T-helper 1 cell treated with Interleukin-12 subunit alpha and Interleukin-12 subunit beta and Interleukin-4 antibody, amounts not matched to agents 30 μg/mL and 1 μg/mL, for 36 hours (primary cell): ENCODE results near the gene ACAD10.

Experiments used
- H3K27ac Mint-ChIP-seq: one replicate; pipeline ENCODE4 v1.8.0; 2021; ENCODE audit warnings: mild to moderate bottlenecking, mixed read lengths
- H3K27me3 Mint-ChIP-seq: one replicate; pipeline ENCODE4 v1.8.0; 2021; ENCODE audit warnings: low read depth, mixed read lengths
- H3K36me3 Mint-ChIP-seq: one replicate; pipeline ENCODE4 v1.8.0; 2021; ENCODE audit warnings: low read depth, mixed read lengths
- H3K4me1 Mint-ChIP-seq: one replicate; pipeline ENCODE4 v1.8.0; 2021; ENCODE audit warnings: low read depth, mixed read lengths
- H3K4me3 Mint-ChIP-seq: one replicate; pipeline ENCODE4 v1.8.0; 2021; ENCODE audit warnings: mild to moderate bottlenecking, moderate library complexity, mixed read lengths
- H3K9me3 Mint-ChIP-seq: one replicate; pipeline ENCODE4 v1.8.0; 2021; ENCODE audit warnings: mixed read lengths

ACAD10 gene

DNA sequence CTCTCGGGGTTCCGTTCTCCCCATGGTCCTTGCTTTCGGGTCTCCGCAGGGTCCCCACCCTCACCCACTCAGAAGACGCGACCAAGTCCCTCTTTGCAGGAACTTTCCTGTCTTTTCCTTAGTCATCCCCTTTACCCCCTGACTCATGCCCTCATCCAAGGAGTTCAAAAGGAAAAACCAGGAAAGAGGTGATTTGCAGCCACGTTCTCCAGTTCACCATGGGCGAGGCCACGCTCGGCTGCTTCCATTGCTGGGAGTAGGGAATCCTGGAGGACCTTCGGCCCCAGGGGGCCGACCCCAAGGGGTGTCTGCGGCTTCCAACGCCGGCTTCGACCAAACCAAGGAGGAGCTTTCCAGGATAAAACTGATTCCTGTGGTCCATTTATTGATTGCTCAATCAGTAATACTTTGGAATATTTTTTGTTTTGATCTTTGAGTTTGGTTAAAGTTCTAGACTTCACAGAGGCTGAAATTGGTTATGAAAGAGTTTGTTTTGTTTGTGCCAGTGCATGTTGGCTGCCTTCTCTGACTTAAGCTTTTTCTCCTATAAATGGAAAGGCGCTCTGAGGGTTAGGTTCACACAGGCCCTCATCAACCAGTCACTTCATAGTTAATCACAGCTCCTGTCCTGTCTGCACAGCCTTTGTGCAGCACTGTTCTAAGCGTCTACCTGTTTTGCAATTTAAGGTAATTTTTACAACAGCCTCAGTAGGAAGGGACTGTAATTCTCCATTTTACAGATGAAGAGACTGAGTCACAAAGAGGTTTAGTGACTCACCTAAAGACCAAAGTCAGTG is 81.7 kb downstream of the ACAD10 start:
- H3K4me1 Mint-ChIP-seq: peaks cover 6% of the 10 kb centered on the region
- peaks cover 46% of the 10 kb centered on the region for H3K27me3 Mint-ChIP-seq
- H3K36me3 Mint-ChIP-seq: peaks cover 2% of the 10 kb centered on the region
- no peaks in the 10 kb centered on the region for H3K9me3 Mint-ChIP-seq
- H3K27ac Mint-ChIP-seq: no peak overlapping the region
- H3K4me3 Mint-ChIP-seq: peak overlapping the region; percentile 74

DNA sequence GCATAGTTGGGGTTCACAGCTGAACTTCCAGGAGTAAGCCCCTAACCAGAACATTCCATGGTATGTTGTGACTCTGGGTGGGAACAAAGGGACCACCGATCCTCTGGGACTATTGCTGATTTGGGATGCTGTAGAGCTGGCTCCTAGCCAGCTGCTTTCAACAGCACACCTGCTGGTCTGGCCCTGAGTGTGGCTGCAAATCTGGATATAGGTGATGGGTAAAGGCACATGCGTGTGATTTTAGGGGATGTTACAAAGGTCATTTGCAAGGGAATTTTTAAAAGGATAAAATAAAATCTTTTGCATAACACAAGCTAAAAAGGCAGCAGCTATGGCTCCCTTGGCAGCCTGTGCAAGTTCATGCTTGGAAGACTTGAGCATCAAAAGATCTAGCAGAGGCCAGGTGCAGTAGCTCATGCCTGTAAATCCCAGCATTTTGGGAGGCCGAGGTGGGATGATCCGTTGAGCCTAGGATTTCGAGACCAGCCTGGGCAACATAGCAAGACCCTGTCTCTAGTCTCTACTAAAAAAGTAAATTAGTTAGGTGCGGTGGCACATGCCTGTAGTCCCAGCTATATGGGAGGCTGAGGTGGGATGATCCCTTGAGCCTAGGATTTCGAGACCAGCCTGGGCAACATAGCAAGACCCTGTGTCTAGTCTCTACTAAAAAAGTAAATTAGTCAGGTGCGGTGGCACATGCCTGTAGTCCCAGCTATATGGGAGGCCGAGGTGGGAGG is 82.5 kb downstream of the ACAD10 start:
- H3K4me1 Mint-ChIP-seq: peaks cover 6% of the 10 kb centered on the region
- H3K9me3 Mint-ChIP-seq: no peaks in the 10 kb centered on the region
- peak overlapping the region; percentile 17 for H3K4me3 Mint-ChIP-seq
- peaks cover 2% of the 10 kb centered on the region for H3K36me3 Mint-ChIP-seq
- no peak overlapping the region for H3K27ac Mint-ChIP-seq
- H3K27me3 Mint-ChIP-seq: peaks cover 46% of the 10 kb centered on the region

DNA sequence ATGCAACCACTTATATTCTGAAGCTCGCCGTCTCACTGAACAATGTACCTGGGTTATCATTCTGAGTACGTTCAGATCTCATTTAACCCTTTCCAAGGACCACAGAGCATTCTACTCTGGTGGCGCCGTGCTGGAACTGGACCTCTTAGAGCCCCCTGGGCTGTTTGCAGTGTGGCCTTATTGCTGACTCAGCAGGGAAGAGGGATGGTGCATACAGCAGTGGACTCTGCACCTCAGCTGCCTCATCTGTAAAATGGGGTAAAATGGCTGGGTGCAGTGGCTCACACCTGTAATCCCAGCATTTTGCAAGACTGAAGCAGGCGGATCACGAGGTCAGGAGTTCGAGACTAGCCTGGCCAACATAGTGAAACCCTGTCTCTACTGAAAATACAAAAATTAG is 83.7 kb downstream of the ACAD10 start:
- peaks cover 37% of the 10 kb centered on the region for H3K27me3 Mint-ChIP-seq
- H3K27ac Mint-ChIP-seq: no peak overlapping the region
- H3K9me3 Mint-ChIP-seq: no peaks in the 10 kb centered on the region
- peaks cover 6% of the 10 kb centered on the region for H3K4me1 Mint-ChIP-seq
- no peak overlapping the region for H3K4me3 Mint-ChIP-seq
- H3K36me3 Mint-ChIP-seq: peaks cover 2% of the 10 kb centered on the region

DNA sequence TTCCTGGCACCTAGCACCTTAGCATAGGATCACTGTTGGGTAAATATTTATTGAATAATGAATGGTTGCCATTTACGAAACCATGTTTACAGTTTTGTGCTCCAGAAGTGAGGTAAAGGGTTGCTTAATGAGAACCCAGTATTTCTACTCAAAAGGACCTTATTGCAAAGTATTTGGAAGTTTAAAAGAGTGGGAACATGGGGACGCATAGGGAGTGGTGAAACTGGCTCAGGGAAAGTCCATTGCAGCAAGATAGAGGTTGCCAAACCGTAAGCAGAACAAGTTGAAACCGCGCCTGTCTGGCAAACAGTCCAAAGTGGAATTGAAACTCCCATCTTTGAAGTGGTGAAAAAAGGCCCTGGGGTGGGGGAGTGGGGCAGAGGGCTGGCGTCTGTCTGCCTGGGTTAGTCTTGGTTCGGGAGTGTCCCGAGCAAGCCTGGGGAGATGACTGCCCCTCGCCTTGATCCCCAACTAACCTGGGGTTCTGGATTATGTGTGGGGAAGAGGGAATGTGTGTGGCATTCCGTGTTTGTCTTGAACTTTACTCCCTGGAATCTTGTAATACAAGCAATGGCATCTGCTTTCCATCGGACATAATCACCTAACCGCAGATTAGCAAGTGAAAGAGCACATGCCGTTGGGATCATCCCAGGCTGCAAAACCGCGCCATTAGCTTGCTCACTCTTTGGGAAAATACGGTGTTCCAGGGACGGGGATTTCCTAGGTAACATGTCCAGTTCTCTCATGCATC is 88.1 kb downstream of the ACAD10 start:
- peaks cover 13% of the 10 kb centered on the region for H3K27me3 Mint-ChIP-seq
- H3K4me1 Mint-ChIP-seq: peaks cover 2% of the 10 kb centered on the region
- no peaks in the 10 kb centered on the region for H3K9me3 Mint-ChIP-seq
- H3K4me3 Mint-ChIP-seq: no peak overlapping the region
- H3K36me3 Mint-ChIP-seq: no peaks in the 10 kb centered on the region
- H3K27ac Mint-ChIP-seq: no peak overlapping the region

DNA sequence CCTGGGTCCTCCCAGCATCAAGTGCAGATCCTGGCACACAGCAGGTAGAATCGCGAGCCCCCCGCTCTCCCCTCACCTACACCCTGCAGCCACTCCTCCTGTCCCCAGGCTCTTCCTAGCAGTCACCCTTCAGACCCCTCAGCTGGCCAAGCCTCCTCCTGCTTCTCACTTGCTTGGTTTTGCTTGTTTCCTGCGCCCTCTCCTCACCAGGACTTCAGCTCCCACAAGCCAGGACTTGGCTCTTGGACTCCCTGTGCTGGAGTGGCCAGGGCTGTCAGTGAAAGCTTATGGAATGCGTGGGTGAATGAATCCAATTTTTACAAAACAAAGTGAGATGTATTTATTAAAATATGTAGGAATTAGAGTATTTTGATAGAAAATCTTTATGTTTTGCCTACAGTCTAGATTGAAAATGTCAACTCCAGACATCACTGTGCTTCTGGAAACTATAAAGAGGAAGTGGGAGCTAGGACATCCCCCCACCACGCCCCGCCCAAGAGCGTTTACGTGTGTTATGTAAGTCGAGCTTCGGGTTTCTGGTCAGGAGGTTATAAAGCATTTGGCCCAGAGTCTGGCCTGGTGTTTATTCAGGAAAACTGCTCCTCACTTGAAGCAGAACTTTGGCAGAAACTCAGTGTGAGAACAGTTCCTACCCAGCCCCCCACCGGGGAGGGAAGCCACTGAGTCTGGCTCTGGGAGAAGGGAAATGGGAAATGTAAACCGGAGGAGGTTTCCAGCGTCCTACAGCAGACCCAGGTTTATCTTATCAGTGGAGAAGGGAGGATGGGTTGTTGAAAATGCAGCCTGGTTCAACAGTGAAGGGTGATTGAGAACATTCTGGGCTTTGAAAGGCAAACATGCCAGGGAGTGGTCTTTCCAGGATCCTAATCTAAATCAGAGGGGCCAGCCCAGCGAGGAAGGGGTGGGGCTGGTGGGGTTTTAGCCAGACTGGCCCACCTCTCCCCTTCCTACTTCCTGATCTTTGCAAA is 89.6 kb downstream of the ACAD10 start:
- Mint-ChIP-seq H3K36me3 (no peaks in the 10 kb centered on the region), H3K27ac (no peak overlapping the region), H3K4me1 (peaks cover 2% of the 10 kb centered on the region), H3K27me3 (peaks cover 9% of the 10 kb centered on the region), H3K4me3 (no peak overlapping the region), H3K9me3 (no peaks in the 10 kb centered on the region)

DNA sequence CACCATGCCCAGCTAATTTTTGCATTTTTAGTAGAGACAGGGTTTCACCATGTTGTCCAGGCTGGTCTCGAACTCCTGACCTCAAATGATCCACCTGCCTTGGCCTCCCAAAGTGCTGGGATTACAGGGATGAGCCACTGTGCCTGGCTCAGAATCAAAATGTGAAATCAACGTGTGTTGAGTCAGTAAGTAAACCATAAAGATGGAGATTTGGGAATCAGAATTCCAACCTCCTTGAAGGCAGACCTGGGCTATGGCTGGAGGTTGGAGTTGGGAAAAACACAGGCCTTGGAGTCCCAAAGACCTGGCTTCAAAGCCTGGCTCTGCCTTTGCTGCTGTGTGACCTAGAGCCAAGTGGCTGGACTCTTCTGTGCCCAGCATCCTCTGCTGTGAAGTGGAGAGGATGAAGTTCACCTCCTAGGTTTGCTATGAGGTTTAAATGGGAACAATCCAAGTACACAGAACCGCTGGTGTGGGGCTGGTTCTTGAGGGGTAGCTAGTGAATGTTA is 91.0 kb downstream of the ACAD10 start:
- H3K4me1 Mint-ChIP-seq: peaks cover 2% of the 10 kb centered on the region
- no peak overlapping the region for H3K27ac Mint-ChIP-seq
- H3K4me3 Mint-ChIP-seq: no peak overlapping the region
- no peaks in the 10 kb centered on the region for H3K36me3 Mint-ChIP-seq
- H3K27me3 Mint-ChIP-seq: peaks cover 9% of the 10 kb centered on the region
- H3K9me3 Mint-ChIP-seq: no peaks in the 10 kb centered on the region

DNA sequence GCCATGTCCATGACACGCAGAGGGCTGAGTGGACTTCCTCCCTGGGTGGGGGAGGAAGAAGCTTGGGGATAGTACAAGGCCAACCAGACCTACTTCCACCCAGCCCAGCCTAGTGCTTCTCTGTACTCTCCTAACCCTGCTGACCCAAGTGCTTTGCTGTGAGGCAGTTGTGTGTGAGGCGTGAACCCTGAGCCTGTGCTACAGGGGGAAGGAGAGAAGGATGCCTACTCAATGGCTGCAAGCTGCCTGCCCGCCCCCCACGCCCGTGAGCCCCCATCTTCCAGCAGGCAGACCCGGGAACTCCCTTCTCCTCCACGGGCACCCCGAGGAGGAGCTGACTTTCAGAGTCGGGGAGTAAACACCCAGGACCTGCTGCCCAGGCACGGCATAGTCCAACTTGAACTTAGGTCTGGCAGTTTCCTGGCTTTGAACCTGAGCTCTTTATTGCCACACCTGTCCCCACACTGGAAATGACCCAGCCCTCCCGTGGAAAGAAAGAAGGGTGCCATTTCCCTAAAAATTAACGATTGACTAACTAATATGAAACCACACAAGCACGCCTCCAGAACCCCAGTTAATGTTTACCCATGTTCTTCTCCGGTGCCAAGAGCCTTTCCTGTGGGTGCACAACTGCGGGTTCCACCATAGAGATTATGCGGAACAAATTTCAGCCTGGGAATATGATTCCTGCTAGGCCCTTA is 91.6 kb downstream of the ACAD10 start:
- Mint-ChIP-seq H3K4me3 (no peak overlapping the region), H3K4me1 (peaks cover 2% of the 10 kb centered on the region), H3K27ac (no peak overlapping the region), H3K9me3 (no peaks in the 10 kb centered on the region), H3K27me3 (peaks cover 9% of the 10 kb centered on the region), H3K36me3 (no peaks in the 10 kb centered on the region)

DNA sequence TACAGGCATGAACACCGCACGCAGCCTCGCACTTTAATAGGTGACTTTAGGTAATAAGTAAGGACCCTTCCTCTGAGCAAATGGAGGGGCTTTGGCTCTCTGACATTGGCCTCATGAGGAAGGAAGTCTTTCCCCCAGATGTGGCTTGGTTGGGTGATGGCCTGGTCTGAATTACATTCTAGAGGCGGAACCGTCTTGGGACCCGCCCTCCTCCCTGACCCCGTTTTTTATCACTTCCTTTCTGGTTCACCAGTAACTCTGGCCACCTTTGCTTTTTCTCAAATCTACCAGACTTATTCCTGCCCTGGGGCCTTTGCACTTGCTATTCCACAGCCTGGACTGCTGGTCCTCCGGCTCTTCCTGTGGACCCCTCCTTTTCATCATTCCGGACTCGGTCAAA is 94.3 kb downstream of the ACAD10 start:
- Mint-ChIP-seq H3K27me3 (peaks cover 2% of the 10 kb centered on the region), H3K9me3 (no peaks in the 10 kb centered on the region), H3K36me3 (no peaks in the 10 kb centered on the region), H3K4me1 (peaks cover 2% of the 10 kb centered on the region), H3K27ac (no peak overlapping the region), H3K4me3 (no peak overlapping the region)

DNA sequence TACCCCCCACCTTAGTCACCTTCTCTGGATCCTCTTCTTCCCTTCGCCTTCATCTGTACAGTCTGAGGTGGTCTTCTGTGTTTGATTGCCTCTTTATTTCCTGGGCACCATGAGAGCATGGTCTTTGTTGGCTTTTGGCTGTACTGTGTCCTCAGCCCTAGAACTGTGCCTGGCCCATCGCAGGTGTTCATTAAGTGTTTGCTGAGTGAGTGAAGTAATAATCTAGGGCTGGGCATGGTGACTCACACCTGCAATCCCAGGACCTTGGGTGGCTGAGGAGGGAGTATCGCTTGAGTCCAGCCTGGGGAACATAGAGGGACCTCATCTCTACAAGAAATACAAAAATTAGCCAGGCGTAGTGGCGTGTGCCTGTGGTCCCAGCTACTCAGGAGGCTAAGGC is 94.8 kb downstream of the ACAD10 start:
- Mint-ChIP-seq H3K36me3 (no peaks in the 10 kb centered on the region), H3K27ac (no peak overlapping the region), H3K4me3 (no peak overlapping the region), H3K9me3 (no peaks in the 10 kb centered on the region), H3K27me3 (no peaks in the 10 kb centered on the region), H3K4me1 (peaks cover 1% of the 10 kb centered on the region)

DNA sequence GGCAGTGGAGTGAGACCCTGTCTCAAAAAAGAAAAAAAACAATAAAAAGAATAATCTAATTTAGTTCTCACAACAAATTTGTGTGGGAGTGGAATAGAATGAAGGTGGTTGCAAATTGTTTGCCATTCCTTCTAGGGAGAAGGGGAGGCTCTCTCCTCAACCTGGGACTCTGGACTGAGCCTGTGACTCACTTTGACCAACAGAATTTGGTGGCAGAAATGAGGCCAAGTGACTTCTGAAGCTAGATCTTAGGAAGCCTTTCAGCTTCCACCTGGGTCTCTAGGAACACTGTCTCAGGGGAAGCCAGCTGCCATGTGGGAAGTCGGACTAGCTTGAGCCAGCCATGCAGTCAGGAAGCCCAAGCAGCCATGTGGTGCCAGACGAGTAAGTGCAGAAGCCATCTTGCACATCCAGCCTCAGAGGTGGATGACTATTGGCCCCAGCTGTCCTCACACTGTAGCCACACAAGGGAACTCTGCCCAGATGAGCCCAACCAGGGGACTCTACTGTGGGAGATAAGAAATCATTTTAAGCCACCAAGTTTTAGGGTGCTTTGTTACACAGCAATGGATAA is 95.3 kb downstream of the ACAD10 start:
- H3K27ac Mint-ChIP-seq: no peak overlapping the region
- no peaks in the 10 kb centered on the region for H3K4me1 Mint-ChIP-seq
- H3K36me3 Mint-ChIP-seq: no peaks in the 10 kb centered on the region
- H3K4me3 Mint-ChIP-seq: no peak overlapping the region
- H3K9me3 Mint-ChIP-seq: no peaks in the 10 kb centered on the region
- H3K27me3 Mint-ChIP-seq: no peaks in the 10 kb centered on the region

DNA sequence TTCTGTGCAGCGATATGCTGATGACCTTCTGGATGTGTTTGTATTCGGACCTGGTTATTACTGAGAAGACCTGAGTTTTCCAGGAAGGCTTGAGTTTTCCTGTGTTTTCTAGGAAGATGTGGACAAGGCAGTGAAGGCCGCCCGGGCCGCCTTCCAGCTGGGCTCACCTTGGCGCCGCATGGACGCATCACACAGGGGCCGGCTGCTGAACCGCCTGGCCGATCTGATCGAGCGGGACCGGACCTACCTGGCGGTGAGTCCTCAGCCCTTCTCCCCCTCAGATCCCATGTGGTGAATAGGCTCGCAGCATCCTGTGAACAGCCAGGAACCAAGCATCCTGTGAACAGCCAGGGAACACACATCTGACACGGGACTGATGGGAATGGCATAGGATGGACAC is 97.2 kb downstream of the ACAD10 start:
- no peaks in the 10 kb centered on the region for H3K4me1 Mint-ChIP-seq
- no peak overlapping the region for H3K4me3 Mint-ChIP-seq
- no peak overlapping the region for H3K27ac Mint-ChIP-seq
- H3K9me3 Mint-ChIP-seq: no peaks in the 10 kb centered on the region
- H3K27me3 Mint-ChIP-seq: no peaks in the 10 kb centered on the region
- H3K36me3 Mint-ChIP-seq: no peaks in the 10 kb centered on the region

DNA sequence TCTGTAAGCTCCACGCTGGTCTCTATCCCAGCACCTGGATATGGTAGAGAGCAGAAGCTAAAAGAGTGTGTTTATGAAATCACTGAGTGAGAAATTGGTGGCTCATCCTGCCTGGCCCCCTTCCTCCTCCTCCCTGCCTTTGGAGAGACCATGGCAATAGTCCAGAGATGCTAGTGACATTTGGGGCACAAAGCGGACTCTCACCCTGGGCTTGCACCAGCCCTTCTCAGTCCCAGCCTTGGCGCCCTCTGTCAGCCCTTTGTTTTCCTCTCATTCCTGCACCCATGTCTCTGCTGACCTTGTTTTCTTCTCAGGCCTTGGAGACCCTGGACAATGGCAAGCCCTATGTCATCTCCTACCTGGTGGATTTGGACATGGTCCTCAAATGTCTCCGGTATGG is 99.1 kb downstream of the ACAD10 start:
- Mint-ChIP-seq H3K4me3 (no peak overlapping the region), H3K27ac (no peak overlapping the region), H3K27me3 (no peaks in the 10 kb centered on the region), H3K4me1 (no peaks in the 10 kb centered on the region), H3K36me3 (no peaks in the 10 kb centered on the region), H3K9me3 (no peaks in the 10 kb centered on the region)

DNA sequence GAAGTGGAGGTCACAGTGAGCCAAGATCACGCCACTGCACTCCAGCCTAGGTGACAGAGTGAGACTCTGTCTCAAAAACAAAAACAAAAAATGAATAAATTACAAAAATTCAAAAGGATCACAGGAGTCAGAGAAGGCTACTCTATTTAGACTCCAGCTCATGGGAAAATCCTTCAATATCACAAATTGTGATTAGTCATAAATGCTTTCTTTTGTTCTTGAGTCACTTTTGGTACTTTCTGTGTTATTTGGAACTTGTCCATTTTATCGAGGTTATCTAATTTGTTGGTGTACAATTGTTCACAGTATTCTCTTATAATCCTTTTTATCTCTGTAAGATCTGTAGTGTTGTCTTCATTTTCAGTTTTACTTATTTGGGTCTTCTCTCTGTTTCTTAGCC is 99.8 kb downstream of the ACAD10 start:
- Mint-ChIP-seq H3K27me3 (no peaks in the 10 kb centered on the region), H3K4me3 (no peak overlapping the region), H3K4me1 (no peaks in the 10 kb centered on the region), H3K27ac (no peak overlapping the region), H3K9me3 (no peaks in the 10 kb centered on the region), H3K36me3 (no peaks in the 10 kb centered on the region)
